MCF 10A (cell line): ENCODE measurements around the gene INSM2. TPM values are rescaled to one million over a fixed set of nuclear protein-coding genes. Genes with fewer than 3 reads are reported as not detected.

Source experiments
- BruUV-seq: library from RNA; stranded (reverse); fragments of 400-500 nt; replicated peaks from 2 replicates; lab custom pipeline; 2021; lab: Mats Ljungman, UMichigan
- CTCF ChIA-PET: fragments of 300-600 bp; sonication (Branson Sonifier 250); formaldehyde crosslinking; extraction: SDS; loops from one replicate; lab custom pipeline; 2021; ENCODE audit warnings: antibody characterized with exemption, inconsistent platforms; lab: Yijun Ruan, JAX
- POLR2A ChIA-PET: fragments of 300-600, 350-650 bp; sonication (Branson Sonifier 250); formaldehyde crosslinking; extraction: SDS; loops from one replicate; lab custom pipeline; 2020; ENCODE audit warnings: antibody characterized with exemption, inconsistent platforms; lab: Yijun Ruan, JAX
- DNase-seq: peaks from one replicate; pipeline ENCODE4 v3.0.0-alpha.2; 2018; ENCODE audit not compliant: unreplicated experiment
- H3K27ac Mint-ChIP-seq: one replicate; pipeline ENCODE4 v1.8.0; 2022; ENCODE audit warnings: mild to moderate bottlenecking, low read depth, mixed read lengths; ENCODE audit not compliant: unreplicated experiment
- H3K27me3 Mint-ChIP-seq: one replicate; pipeline ENCODE4 v1.8.0; 2022; ENCODE audit warnings: mixed read lengths; ENCODE audit not compliant: insufficient read depth, unreplicated experiment
- H3K36me3 Mint-ChIP-seq: one replicate; pipeline ENCODE4 v1.8.0; 2022; ENCODE audit warnings: mild to moderate bottlenecking, moderate library complexity, mixed read lengths; ENCODE audit not compliant: insufficient read depth, unreplicated experiment
- H3K4me1 Mint-ChIP-seq: one replicate; pipeline ENCODE4 v1.8.0; 2022; ENCODE audit warnings: mixed read lengths; ENCODE audit not compliant: insufficient read depth, unreplicated experiment
- H3K4me3 Mint-ChIP-seq: one replicate; pipeline ENCODE4 v1.8.0; 2022; ENCODE audit warnings: mild to moderate bottlenecking, moderate library complexity, mixed read lengths; ENCODE audit not compliant: unreplicated experiment
- H3K9me3 Mint-ChIP-seq: one replicate; pipeline ENCODE4 v1.8.0; 2022; ENCODE audit warnings: mixed read lengths; ENCODE audit not compliant: unreplicated experiment
- CTCF ChIP-seq: fragments of 200-600 bp; IDR thresholded peaks from one replicate; pipeline ENCODE4 v1.8.0; 2022; ENCODE audit warnings: antibody characterized with exemption, mild to moderate bottlenecking; ENCODE audit not compliant: unreplicated experiment
- intact Hi-C: fragments of 100-400 bp; cut with micrococcal nuclease; formaldehyde crosslinking; loops from 2 replicates; pipeline ENCODE4 v1.14.1; 2022
- total RNA-seq: library from RNA; stranded (reverse); gene quantifications from 2 replicates; pipeline ENCODE4 v1.2.3, GENCODE V29; 2022

The INSM2 gene
- total RNA-seq, 1 experiment from 2014 or later: 0.09 TPM

GRCh38 chr14:35543006-35543405, 9.0 kb downstream of the INSM2 start:
- Mint-ChIP-seq H3K36me3 (peaks cover 5% of the 10 kb centered on the region), H3K27me3 (no peaks in the 10 kb centered on the region), H3K4me3 (no peak overlapping the region), H3K9me3 (no peaks in the 10 kb centered on the region), H3K27ac (no peak overlapping the region), H3K4me1 (no peaks in the 10 kb centered on the region)
- ChIA-PET POLR2A (interaction anchor here (0.8 to 0.9 kb wide), 2 partner anchors 9 to 31 kb away, joined by 3 to 5 read pairs; no protein-coding TSS in a partner anchor), CTCF (interaction anchor here (0.7 kb wide), 1 partner anchor 157 kb away, joined by 3 read pairs; no protein-coding TSS in a partner anchor)
- no peak for TF ChIP-seq CTCF
- no TSS peak for BruUV-seq
- DNase-seq: no peak
- intact Hi-C loops: no loop called here

- intact Hi-C loops: no loop called here
Measured at GRCh38 chr14:35549551-35549950, 15.6 kb downstream of the INSM2 start.

GRCh38 chr14:35551081-35551480, 17.1 kb downstream of the INSM2 start:
- no peak for TF ChIP-seq CTCF
- ChIA-PET POLR2A (interaction anchor here (0.6 to 1.4 kb wide), 4 partner anchors 14 to 30 kb away, joined by 3 read pairs; no protein-coding TSS in a partner anchor), CTCF (interaction anchor here (0.6 to 0.7 kb wide), 3 partner anchors 30 to 1003 kb away, joined by 3 read pairs; no protein-coding TSS in a partner anchor)
- Mint-ChIP-seq H3K36me3 (peaks cover 8% of the 10 kb centered on the region), H3K4me3 (no peak overlapping the region), H3K27ac (no peak overlapping the region), H3K27me3 (no peaks in the 10 kb centered on the region), H3K9me3 (no peaks in the 10 kb centered on the region), H3K4me1 (no peaks in the 10 kb centered on the region)
- no peak for DNase-seq
- intact Hi-C loops: no loop called here
- BruUV-seq: no TSS peak

More at GRCh38 chr14:35549551-35549950, 15.6 kb downstream of the INSM2 start:
- no TSS peak for BruUV-seq
- Mint-ChIP-seq H3K27ac (no peak overlapping the region), H3K4me1 (no peaks in the 10 kb centered on the region), H3K27me3 (no peaks in the 10 kb centered on the region), H3K9me3 (no peaks in the 10 kb centered on the region), H3K4me3 (no peak overlapping the region), H3K36me3 (peaks cover 8% of the 10 kb centered on the region)
- TF ChIP-seq CTCF: no peak
- no peak for DNase-seq
- ChIA-PET POLR2A (no interaction called here), CTCF (no interaction called here)

- Mint-ChIP-seq H3K36me3 (no peaks in the 10 kb centered on the region), H3K4me1 (no peaks in the 10 kb centered on the region), H3K27me3 (no peaks in the 10 kb centered on the region), H3K4me3 (no peak overlapping the region), H3K27ac (no peak overlapping the region), H3K9me3 (no peaks in the 10 kb centered on the region)
- TF ChIP-seq CTCF: no peak
- intact Hi-C loops: no loop called here
- no peak for DNase-seq
- CTCF ChIA-PET: no interaction called here
- BruUV-seq: no TSS peak
- POLR2A ChIA-PET: no interaction called here
Measured at GRCh38 chr14:35553808-35554207, 19.8 kb downstream of the INSM2 start.
